GM15510 (cell line): ENCODE results near the gene CMIP.

Experiments
- POLR2A ChIP-seq: IDR thresholded peaks from 3 replicates; pipeline ENCODE4 v1.6.1; 2011; ENCODE audit warnings: borderline replicate concordance; ENCODE audit not compliant: insufficient read length; ENCODE audit errors: extremely low read depth

The CMIP gene

GRCh38 chr16:81661082-81661481 is 216.5 kb downstream of the CMIP start:
- no peak for TF ChIP-seq POLR2A

GRCh38 chr16:81664153-81664552 is 219.5 kb downstream of the CMIP start:
- TF ChIP-seq POLR2A, result no peak

GRCh38 chr16:81665588-81665987 is 221.0 kb downstream of the CMIP start:
- TF ChIP-seq POLR2A, result no peak

GRCh38 chr16:81666113-81666512 is 221.5 kb downstream of the CMIP start:
- no peak for TF ChIP-seq POLR2A

GRCh38 chr16:81668243-81669097 is 223.9 kb downstream of the CMIP start:
- no peak for TF ChIP-seq POLR2A

- TF ChIP-seq POLR2A, result no peak
Measured at GRCh38 chr16:81669473-81670350, 225.1 kb downstream of the CMIP start.

- no peak for TF ChIP-seq POLR2A
Measured at GRCh38 chr16:81671738-81672597, 227.4 kb downstream of the CMIP start.

- no peak for TF ChIP-seq POLR2A
Measured at GRCh38 chr16:81673432-81673831, 228.8 kb downstream of the CMIP start.

- no peak for TF ChIP-seq POLR2A
Measured at GRCh38 chr16:81675662-81676061, 231.1 kb downstream of the CMIP start.

- TF ChIP-seq POLR2A, result no peak
Measured at GRCh38 chr16:81676066-81676882, 231.7 kb downstream of the CMIP start.

- no peak for TF ChIP-seq POLR2A
Measured at GRCh38 chr16:81676883-81677737, 232.5 kb downstream of the CMIP start.

GRCh38 chr16:81678326-81679095 is 233.9 kb downstream of the CMIP start:
- no peak for TF ChIP-seq POLR2A
